ENCODE measurements around the gene URI1.

- no peak for TF ChIP-seq CTCF (IDR thresholded peaks at IDR 0.05)
- TF ChIP-seq POLR2A (IDR thresholded peaks at IDR 0.05) = no peak
These were observed 50.3 kb downstream of the URI1 start for GRCh38 chr19:29992233-29992867.
